GM19023 (cell line): ENCODE results near the gene PCID2.

Experiments
- ATAC-seq: cut with Tn5 transposase; IDR thresholded peaks from one replicate; pipeline ENCODE4 v1.9.1; 2021; ENCODE audit warnings: mild to moderate bottlenecking, moderate library complexity; ENCODE audit not compliant: unreplicated experiment

Gene PCID2

DNA sequence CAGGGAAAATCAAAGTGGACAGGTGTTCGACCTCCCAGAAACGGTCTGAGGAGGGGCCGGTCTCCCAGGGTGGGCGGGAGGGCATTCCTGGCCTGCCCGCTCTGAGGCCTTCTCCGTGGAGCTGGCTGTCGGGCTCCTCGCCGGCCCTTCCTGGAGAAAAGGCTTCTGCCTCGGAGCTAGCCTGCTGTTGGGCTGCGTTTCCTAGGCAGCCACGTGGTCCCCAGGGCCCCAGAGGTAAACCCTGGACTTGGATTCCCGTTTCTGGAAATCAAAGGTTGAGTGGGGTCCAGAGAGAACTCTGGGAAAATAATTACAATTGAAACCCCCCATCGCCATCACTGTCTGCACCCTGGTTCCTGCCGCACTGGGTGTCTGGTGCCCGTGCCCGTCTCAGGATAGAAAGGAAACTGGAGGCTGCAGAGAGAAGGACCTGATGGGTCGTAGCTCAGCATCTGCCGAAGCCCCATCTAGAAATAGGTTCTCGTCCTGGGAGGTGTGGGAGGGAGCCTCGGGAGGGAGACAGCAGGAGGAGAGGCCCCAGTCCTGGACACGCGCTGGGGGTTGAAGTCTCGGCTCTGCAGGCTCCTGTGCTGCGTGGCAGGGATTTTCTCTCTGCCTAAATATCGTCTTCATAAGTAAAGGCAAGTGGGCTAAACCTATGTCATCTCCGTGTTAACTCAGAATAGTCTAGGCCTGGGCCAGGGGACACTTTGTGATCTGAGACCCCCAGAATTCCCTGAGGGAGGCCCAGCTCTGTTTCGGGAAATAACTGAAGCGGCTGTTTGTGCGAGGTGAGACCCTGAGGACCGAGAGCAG, 57.7 kb downstream of the PCID2 start:
- ATAC-seq = no peak

DNA sequence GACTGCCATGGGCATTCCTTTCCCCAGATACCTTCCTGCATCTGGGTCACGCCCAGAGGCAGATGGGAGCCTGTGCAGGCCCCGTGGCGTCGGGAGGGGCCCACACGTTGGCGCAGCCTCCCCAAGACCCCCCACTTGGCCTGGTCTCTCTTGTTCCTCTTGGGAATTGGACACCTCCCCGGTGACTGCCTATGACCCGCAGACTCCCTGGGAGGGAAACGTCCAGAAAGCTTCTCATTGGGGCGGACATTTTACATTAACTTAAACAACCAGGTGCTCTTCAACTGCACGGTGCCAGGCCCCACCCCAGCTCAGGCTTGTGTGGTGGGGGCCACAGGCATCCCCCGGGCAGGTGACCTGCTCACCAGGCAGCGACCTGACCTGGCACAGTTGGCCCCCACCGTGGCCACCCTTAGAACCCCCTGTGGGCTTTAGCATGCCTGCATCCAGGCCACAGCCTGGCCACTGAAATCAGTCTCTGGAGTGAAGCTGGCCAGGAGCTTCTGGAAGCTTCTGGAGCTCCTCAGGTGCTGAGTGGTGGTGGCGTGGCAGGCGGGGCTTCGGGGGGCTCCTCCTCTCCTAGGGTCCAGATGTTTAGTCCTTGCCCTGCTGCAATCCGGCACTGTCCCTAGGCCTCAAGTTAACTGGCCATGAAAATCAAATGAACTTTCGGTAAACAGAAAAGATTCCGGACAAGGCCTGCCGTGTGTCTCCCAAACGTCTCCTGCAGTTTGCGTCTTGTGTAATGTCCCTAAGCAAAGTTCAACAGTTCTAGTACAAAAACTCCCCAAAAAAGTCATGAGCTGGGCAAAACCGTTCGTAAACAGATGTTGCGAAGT, 58.5 kb downstream of the PCID2 start:
- ATAC-seq = no peak

DNA sequence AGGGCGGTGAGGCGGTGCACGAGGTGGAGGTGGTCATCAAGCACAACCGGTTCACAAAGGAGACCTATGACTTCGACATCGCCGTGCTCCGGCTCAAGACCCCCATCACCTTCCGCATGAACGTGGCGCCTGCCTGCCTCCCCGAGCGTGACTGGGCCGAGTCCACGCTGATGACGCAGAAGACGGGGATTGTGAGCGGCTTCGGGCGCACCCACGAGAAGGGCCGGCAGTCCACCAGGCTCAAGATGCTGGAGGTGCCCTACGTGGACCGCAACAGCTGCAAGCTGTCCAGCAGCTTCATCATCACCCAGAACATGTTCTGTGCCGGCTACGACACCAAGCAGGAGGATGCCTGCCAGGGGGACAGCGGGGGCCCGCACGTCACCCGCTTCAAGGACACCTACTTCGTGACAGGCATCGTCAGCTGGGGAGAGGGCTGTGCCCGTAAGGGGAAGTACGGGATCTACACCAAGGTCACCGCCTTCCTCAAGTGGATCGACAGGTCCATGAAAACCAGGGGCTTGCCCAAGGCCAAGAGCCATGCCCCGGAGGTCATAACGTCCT, 59.4 kb downstream of the PCID2 start:
- no peak for ATAC-seq

DNA sequence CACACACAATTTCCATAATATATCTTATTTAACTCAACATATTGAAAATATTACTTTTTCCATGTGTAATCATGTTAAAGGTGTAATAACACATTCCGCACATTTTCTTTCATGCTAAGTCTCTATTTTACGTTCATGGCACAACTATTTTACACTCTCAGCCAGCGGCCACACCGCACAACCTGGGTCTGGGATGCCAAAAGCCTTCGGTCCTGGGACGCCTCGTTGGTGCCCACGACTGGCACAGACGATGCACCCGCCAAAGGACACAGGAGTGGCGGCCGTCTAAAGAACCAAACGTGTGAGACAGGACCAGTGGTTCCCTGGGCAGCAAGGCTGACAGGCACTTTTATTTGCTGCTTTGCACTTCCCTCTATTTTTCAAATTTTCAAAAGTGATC, 60.1 kb downstream of the PCID2 start:
- no peak for ATAC-seq

DNA sequence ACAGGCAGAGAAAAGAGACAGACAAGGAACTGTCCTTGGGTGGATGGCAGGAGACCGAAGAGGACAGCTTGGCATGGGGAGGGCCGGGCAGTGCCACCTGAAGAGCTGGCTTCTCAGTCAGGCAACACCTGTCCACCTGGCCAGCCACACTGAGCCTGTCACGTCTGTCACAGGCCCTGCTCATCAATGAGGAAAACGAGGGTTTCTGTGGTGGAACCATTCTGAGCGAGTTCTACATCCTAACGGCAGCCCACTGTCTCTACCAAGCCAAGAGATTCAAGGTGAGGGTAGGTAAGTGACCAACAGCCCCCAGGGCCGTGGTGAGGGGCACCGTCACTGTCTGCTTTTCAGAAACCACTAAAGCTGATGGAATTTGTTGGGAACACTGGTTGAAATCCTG, 61.3 kb downstream of the PCID2 start:
- ATAC-seq = no peak

DNA sequence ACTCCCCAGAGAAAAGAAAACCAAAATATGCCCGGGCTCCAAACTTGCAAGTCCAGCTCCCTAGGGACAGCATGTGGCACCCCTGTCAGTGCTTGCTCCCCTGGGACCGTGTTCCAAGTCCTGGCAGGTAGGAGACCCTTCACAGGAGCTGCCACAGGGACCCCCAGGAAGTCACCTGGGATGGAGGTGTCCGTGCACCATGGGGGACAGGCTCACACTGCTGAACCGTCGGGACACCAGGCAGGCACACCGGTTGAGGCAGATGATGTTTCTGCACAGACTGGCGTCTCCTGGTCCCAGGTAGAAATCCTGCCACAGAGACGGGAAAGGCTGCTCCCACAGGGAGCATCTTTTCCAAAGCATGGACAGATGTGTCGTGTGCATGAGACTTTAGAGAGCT, 61.7 kb downstream of the PCID2 start:
- ATAC-seq = no peak

DNA sequence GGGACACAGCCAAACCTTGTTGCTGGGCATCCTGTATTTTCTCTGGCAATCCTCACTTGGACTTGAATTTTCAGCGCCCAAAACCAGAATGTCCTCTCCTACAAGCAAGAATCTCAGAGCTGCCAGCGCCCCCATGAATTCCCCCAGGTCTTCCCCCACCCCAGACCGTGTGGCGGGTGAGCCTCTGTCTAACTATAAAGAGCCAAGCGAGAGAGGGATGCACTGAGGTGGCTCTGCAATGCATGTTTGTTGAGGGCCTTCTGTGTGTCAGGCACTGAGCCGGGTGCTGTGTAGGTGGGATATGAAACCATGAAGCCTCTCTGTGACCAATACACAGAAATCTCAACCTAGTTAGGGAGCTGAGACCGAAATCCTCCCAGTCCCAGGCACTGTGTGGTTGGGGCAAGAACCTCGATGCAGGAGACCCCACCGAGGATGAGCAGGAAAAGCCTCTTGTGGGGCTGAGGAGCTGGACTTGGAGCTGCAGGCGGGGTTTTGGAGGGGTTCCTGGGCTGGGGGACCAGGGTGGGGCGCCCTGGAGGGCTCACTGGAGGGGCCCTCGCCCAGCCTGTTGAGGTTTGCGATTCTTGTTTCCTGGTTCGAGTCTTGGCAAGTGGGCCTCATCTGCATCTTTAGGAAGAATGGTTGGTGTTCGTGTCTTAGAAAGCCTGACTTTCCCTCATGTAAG, 62.4 kb downstream of the PCID2 start:
- ATAC-seq = no peak

DNA sequence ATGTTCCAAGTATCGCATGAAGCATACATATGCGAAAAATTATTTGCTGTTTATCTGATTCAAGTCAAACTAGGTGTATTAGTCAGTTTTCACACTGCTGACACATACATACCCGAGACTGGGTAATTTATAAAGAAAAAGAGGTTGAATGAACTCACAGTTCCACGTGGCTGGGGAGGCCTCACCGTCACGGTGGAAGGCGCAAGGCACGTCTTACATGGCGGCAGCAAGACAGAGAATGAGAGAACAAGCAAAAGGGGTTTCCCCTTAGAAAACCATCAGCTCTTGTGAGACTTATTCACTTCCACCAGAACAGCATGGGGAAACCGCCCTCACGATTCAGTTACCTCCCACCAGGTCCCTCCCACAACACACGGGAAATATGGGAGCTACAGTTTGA, 63.0 kb downstream of the PCID2 start:
- no peak for ATAC-seq

DNA sequence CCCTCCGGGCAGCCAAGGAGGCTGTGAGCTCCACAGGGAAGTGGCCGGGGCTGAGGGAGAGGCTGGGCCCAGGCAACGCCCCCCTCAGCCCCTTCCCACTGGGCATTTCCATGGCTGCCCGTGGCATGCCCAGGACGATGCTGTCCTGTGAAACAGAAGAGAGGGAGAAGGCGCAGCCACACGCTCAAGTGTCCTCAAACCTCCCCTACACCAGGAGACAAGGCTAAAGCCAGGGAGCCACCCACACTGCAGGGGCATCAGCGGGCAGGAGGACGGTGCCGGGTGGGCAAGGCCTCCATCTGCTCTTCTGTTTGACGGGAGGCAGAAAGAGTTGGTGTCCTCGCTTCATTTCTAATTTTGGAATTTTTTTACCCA, 64.2 kb downstream of the PCID2 start:
- ATAC-seq = no peak

DNA sequence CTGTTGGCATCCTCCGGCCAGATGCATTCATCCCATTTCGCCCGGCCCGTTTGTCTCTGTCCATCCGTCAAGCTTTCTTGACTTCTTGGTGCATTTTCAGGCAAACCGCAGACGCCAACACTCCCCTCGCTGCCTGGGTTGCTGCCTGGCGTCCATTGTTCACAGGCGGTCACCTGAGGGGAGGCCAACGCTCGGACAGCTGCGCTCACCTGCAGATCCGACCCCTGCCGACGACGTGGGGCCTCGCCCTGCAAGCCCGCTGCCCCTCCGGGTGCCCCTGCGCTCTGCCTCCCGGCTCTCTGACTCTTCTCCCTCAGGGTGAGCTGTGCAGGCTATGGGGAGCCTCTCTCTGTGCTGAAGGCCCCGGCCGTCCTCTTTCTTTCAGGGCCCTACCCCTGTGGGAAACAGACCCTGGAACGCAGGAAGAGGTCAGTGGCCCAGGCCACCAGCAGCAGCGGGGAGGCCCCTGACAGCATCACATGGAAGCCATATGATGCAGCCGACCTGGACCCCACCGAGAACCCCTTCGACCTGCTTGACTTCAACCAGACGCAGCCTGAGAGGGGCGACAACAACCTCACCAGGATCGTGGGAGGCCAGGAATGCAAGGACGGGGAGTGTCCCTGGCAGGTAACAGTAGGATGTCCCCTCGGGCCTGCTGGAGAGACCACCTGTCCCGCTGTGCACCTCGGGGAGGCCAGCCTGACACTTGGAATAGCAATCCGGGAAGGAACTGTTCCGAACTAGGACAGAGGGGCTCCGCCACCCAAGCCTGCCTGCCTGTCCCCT, 64.8 kb downstream of the PCID2 start:
- no peak for ATAC-seq

DNA sequence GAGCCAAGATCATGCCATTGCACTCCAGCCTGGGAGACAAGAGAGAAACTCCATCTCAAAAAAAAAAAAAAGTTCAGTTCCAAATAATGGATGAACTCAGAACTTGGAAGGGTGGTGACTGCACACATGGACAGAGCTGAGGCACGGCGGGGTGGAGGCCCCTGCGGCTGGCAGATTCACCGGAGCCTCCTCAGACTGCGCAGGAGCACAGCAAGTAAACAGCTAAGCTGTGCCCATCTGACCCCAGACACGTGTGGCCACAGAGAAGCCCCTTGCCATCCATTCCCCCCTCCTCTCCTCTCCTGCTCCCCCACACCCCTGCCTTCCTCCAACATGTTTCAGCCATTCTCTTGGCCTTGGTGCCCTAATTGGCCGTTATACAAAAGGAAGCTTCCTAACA, 65.6 kb downstream of the PCID2 start:
- no peak for ATAC-seq

DNA sequence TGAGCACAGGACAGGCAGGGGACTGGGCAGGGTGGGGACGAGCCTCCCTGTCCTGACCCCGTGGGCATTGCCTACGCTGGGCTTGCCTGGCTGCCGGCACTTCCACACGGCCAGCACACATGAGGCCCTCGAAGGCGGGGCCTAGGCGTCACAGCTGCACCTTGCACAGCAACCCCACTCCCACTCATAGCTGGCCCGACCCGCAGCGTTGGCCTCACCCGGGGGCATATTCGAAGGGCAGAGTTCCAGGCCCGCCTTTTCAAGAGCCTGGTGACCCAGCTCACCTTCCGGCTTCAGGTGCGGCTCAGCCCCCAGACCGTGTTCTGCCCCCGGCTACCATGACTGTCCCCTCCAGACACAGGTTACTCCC, 66.9 kb downstream of the PCID2 start:
- ATAC-seq = no peak

DNA sequence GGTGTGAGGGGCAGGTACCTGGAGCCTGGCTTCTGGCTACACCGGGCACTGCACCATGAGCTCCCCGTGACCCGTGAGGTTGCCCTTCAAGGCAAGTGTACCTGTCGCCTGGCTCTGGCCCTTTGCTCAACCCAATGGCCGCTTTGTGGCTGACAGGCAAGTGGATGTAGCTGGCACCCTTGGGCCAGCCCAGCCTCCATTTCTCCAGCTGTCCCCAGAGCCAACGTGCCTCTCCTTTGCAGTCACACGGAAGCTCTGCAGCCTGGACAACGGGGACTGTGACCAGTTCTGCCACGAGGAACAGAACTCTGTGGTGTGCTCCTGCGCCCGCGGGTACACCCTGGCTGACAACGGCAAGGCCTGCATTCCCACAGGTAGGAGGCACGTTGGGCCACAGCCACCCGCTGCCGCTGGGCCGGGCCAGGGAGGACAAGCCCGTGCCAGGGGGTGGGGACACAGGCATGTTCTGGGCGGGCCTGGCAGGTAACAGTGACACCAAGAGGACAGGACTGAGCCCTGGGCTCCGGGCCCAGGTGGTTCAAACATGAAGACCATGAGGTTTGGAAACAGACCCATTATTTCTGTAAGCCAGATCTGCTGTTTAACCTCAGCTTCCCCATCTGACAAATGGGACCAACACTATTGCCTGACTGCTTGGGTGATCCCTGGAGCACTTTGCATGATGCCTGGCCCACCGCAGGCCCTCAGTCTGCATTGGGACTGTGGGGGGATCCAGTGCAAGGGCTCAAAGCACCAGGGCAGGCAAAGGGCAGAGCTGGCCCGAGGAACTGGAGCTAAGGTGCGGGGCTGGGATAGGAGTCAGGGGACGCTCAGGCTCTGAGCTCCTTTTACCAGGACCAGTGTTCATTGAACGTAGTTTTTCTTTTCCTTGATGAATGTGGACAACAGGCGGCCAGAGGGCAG, 67.5 kb downstream of the PCID2 start:
- ATAC-seq = no peak

DNA sequence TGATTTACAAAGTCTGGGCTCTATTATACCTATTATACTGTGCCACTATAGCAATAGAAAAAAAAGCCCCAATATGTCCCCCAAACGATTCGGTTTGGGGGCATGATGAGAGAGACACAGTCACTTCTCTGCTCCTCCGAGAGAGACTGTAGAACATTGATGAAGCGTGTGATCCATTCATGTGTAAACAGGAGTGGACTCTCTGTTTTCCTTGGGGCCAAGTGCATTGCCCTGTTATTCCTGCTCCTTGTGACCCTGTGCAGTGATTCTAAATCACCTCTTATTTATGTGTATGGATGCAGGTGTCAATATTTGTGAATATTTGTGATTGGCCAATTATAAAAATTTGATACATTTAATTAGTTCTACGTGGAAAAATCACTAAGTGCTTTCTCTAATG, 68.9 kb downstream of the PCID2 start:
- ATAC-seq = no peak

DNA sequence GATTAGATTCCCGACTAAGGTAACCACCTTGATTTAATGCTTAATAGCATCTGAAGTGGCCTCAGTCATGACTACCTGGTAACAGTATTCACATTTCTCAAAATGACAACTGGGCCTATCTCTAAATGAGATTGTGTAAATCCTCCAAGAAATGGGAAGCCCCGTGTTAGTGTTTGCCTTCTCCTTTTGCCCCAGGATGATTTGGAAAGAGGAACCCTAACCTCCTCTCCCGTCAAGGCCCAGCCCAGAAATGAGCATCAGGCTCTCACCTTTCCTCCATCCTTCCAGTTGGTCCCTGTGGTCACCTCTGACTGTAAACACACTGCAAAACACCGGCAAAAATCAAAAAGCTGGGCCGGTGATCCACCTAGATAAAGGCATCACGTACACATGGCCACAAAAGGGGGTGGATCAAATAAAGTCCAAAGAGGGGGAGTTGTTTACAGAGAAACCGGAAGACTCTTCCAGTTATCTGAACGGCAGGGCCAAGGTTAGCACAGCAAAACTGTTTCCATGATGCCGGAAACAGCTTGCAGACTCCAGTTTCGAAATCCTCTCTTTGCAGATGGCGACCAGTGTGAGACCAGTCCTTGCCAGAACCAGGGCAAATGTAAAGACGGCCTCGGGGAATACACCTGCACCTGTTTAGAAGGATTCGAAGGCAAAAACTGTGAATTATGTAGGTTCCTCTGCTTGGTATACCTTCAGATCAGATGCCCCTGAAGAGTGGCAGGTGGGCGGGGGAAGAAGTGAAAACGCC, 69.5 kb downstream of the PCID2 start:
- no peak for ATAC-seq

DNA sequence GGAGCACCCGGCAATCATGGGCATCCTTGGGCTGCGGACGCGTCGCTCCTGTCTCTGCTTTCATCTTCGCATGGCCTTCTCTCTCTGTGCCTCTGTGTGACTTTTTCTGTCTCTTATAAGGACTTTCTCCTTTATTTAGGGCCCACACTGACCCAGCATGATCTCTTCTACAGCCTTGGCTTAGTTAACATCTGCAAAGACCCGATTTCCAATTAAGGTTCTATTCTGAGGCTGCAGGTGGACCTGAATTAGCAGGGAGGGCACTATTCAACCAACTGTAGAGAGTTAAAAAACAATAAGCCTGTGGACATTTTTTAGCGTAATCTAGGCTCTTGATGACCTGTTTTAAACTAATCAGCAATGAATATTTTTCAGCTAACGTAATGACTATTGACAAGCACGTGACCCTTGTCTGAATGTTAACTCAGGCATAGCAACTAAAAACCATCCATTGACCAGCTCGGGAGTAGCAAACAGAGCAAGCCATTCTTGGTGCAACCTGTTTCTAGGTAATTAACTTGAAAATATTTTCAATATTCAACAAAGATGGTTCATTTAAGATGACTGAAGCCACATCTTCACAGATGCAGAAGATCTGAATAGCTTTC, 70.7 kb downstream of the PCID2 start:
- ATAC-seq = no peak

DNA sequence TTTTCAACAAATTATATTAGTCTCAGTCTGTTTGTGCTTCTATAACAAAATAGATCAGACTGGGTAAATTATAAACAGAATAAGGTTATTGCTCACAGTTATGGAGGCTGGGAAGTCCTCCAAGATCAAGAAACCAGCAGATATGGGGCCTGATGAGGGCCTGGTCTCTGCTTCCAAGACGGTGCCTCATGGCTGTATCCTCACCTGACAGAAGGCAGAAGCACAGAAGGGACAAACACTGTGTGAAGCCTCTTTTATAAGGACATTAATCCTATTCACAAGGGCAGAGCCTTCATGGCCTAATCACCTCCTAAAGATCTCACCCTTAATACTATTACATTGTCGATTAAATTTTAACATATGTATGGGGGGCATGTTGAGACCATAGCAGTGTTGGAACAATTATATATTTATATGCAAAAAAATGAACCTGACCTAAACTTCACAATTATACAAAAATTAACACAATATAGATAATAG, 73.1 kb downstream of the PCID2 start:
- no peak for ATAC-seq
